ENCODE measurements around the gene PAX4.

GRCh38 chr7:127653396-127653795 is 35.5 kb upstream of the PAX4 start:
- TF ChIP-seq CTCF (IDR thresholded peaks at IDR 0.05) (no peak), EZH2 (IDR thresholded peaks at IDR 0.05) (no peak), EZH2phosphoT487 (IDR thresholded peaks at IDR 0.05) (no peak)

All from neural progenitor cell (in vitro differentiated cells).